AG04450 (cell line): ENCODE measurements around the gene GMNC. TPM values are rescaled to one million over a fixed set of nuclear protein-coding genes. Genes with fewer than 3 reads are reported as not detected.

Experiments
- CTCF ChIA-PET: fragments of 300-600, 350-600 bp; formaldehyde crosslinking; extraction: SDS; loops from one replicate; lab custom pipeline; 2022; ENCODE audit warnings: antibody characterized with exemption, inconsistent platforms; lab: Charles Lee
- POLR2A ChIA-PET: fragments of 350-600 bp; formaldehyde crosslinking; extraction: SDS; loops from one replicate; lab custom pipeline; 2021; ENCODE audit warnings: antibody characterized with exemption, inconsistent platforms; lab: Yijun Ruan, JAX
- DNase-seq: peaks from one replicate; pipeline ENCODE4 v3.0.0-alpha.2; 2011; ENCODE audit warnings: low read depth, low spot score
- H3K27ac ChIP-seq: one replicate; pipeline ENCODE4 v1.5.1; 2012; ENCODE audit warnings: low read depth, low read length, control low read depth
- H3K27me3 ChIP-seq: one replicate; pipeline ENCODE4 v1.6.0; 2012; ENCODE audit warnings: low read length; ENCODE audit not compliant: control insufficient read depth, insufficient read depth
- H3K4me3 ChIP-seq: 2 replicates; pipeline ENCODE4 v1.5.1; 2011; ENCODE audit warnings: mild to moderate bottlenecking, low read depth, low read length, control low read depth
- H3K9me3 ChIP-seq: 2 replicates; pipeline ENCODE4 v1.5.1; 2012; ENCODE audit warnings: low read length; ENCODE audit not compliant: control insufficient read depth, insufficient read depth
- polyA plus RNA-seq: library from polyadenylated mRNA; depleted of rRNA; stranded (reverse); fragments of >200 nt; gene quantifications from 2 replicates; pipeline ENCODE4 v1.2.3, GENCODE V29; 2011
- TF ChIP-seq, protein P1 (sequence below): IDR thresholded peaks from 2 replicates; pipeline ENCODE4 v1.5.1; 2011; ENCODE audit warnings: low read depth, low read length, control low read depth, inconsistent platforms

Gene GMNC
- polyA plus RNA-seq, 1 experiment, result 0.02 TPM

DNA sequence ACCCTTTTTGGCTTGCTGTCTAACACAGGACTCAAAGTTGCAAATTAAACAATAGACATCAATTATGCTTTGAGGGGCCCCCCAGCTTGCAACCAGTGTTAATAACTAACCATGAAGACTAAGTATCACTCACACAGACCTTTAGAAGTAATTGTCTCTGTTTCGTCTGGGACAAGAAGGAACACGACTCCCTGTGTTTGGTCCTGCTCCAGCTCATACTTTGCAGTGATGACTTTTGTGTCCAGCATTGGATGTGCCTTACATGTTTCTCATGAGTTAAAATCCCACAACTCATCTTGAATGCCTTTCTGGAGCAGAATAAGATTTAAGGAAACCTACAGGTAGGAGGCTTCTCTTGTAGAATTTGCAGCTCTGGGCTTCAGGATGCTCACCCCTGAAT lies 53.1 kb downstream of the GMNC start:
- Histone ChIP-seq H3K27me3 (no peaks in the 10 kb centered on the region), H3K27ac (no peak overlapping the region), H3K9me3 (no peaks in the 10 kb centered on the region), H3K4me3 (no peak overlapping the region)
- CTCF ChIA-PET, result no interaction called here
- TF ChIP-seq, protein P1, sequence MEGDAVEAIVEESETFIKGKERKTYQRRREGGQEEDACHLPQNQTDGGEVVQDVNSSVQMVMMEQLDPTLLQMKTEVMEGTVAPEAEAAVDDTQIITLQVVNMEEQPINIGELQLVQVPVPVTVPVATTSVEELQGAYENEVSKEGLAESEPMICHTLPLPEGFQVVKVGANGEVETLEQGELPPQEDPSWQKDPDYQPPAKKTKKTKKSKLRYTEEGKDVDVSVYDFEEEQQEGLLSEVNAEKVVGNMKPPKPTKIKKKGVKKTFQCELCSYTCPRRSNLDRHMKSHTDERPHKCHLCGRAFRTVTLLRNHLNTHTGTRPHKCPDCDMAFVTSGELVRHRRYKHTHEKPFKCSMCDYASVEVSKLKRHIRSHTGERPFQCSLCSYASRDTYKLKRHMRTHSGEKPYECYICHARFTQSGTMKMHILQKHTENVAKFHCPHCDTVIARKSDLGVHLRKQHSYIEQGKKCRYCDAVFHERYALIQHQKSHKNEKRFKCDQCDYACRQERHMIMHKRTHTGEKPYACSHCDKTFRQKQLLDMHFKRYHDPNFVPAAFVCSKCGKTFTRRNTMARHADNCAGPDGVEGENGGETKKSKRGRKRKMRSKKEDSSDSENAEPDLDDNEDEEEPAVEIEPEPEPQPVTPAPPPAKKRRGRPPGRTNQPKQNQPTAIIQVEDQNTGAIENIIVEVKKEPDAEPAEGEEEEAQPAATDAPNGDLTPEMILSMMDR, result no peak
- DNase-seq, result no peak
- POLR2A ChIA-PET, result no interaction called here

DNA sequence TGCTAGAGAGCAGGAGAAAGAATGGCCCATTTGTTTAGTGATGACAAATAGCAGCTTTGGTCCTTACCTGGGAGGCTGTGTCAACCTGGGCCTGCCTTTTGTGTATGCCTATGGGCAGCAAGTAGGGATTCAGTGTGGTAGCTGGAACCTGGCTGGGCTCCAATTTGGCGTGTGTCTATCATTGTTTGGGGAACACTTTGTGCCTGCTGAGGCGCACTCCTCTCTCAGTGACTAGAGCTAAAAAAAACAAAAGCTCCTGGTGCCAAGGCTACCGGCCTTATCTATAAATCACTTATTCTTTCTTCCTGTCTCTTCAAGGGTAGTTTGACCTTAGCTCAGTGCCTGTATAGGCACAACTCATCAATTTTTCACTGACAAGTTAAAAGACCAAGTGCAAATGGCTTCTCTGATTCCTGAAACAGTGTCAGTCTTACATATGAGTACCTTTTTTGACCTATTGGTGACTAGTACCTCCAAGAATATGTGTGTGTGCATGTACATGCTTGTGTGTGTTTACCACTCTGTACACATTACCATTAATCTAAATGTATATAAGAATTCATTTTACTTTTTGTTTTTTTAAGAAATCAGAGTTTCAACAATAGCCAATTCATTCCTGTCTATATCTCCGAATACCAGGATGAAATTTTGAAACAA lies 54.6 kb downstream of the GMNC start:
- POLR2A ChIA-PET, result no interaction called here
- Histone ChIP-seq H3K27ac (no peak overlapping the region), H3K4me3 (no peak overlapping the region), H3K27me3 (no peaks in the 10 kb centered on the region), H3K9me3 (no peaks in the 10 kb centered on the region)
- no peak for DNase-seq
- CTCF ChIA-PET, result interaction anchor here (0.7 kb wide), 1 partner anchor 14 kb away, joined by 3 read pairs; no protein-coding TSS in a partner anchor
- TF ChIP-seq, protein P1, result no peak
